Heart left ventricle (tissue), 13 donors: ENCODE data around the gene AGXT.

Source experiments
- POLR2A ChIP-seq, 2 donors: fragments of 450-650 bp; IDR thresholded peaks; one replicate each; pipeline ENCODE4 v1.6.1; 2017; ENCODE audit warnings: antibody characterized with exemption in 2 of 2, mild to moderate bottlenecking in 2 of 2, moderate library complexity in 2 of 2
- TF ChIP-seq, protein P1 (sequence below), 12 donors: fragments of 200-600 bp; sonication (generic) in 4 of 12; IDR thresholded peaks; one replicate each; pipeline versions ENCODE4 v1.5.0 to v1.8.0; 2018 to 2022; ENCODE audit warnings: antibody characterized with exemption in 12 of 12, mild to moderate bottlenecking in 5 of 12
- donor health status: ischemic (EF 13 %, LVEDD 7.1; RV severe dilation, severe dysfunction).
- donor health status: DM: no; HTN: yes; CAD: no.
- donor health status: DM: no; HTN: no; CAD: no.
- donor health status: ischemic (EF 25% LVEDD 6.9; RV normal size, moderate dysfunction).
- donor health status: ischemic (EF 25% LVEDD 5.7; RV mildly dilated, moderate dysfunction).
- donor health status: ischemic (EF 35%, LVEDD 5.7; RV mildly dilated, moderate dysfunction).
- donor health status: nonischemic (EF 11% LVEDD 7.7; RV severe dilation, severe dysfunction).
- donor health status: DM: yes; HTN: yes; CAD: no.
- donor health status: PGD.
- donor health status: ischemic (EF 29% LVEDD 5.4; RV normal size, mild dysfunction).
- donor health status: nonischemic (EF 23%, LVEDD 6.1; RV moderate dilation, normal function).

DNA sequence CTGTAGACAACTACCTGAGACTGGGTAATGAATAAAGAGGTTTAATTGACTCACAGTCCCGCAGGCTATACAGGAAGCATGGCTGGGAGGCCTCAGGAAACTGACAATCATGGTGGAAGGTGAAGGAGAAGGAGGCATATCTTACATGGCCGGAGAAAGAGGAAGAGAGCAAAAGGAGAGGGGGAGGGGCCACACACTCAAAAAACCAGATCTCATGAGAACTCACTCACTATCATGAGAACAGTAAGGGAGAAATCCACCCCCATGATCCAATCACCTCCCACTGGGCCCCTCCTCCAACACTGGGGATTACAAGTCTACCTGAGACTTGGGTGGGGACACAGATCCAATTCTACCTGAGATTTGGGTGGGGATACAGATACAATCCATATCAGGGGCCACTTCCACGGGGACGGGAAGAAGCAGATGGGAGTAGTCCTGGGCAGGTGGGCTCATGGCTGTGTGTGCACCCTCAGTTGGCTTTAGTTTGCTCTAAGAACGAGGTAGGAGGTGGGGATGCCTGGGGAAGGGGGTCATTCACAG lies 17.5 kb downstream of the AGXT start:
- TF ChIP-seq, protein P1, sequence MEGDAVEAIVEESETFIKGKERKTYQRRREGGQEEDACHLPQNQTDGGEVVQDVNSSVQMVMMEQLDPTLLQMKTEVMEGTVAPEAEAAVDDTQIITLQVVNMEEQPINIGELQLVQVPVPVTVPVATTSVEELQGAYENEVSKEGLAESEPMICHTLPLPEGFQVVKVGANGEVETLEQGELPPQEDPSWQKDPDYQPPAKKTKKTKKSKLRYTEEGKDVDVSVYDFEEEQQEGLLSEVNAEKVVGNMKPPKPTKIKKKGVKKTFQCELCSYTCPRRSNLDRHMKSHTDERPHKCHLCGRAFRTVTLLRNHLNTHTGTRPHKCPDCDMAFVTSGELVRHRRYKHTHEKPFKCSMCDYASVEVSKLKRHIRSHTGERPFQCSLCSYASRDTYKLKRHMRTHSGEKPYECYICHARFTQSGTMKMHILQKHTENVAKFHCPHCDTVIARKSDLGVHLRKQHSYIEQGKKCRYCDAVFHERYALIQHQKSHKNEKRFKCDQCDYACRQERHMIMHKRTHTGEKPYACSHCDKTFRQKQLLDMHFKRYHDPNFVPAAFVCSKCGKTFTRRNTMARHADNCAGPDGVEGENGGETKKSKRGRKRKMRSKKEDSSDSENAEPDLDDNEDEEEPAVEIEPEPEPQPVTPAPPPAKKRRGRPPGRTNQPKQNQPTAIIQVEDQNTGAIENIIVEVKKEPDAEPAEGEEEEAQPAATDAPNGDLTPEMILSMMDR (IDR thresholded peaks at IDR 0.05) = no peak
- no peak for TF ChIP-seq POLR2A (IDR thresholded peaks at IDR 0.05)
